Kidney (tissue), 14 donors: ENCODE measurements around the gene SETDB2. TPM values are rescaled to one million over a fixed set of nuclear protein-coding genes. Genes with fewer than 3 reads are reported as not detected.
"Not testable (repeated sequence)": the region's sequence is repeated elsewhere in the genome, so short reads cannot be mapped to it uniquely, and the experiment has no call there.

Experiments
- DNase-seq, 5 donors: peaks; one replicate each; pipeline ENCODE4 v3.0.0-alpha.2; 2013 to 2020
- FAIRE-seq: peaks from 2 replicates; lab custom pipeline; 2012; peaks lifted over from hg19 to GRCh38; lab: Jason Lieb, UNC
- H3K27ac ChIP-seq, 2 donors: one replicate each; pipeline ENCODE4 v1.7.0; 2013; ENCODE audit warnings: low read depth in 2 of 2, low read length in 2 of 2, inconsistent platforms in 1 of 2
- H3K27me3 ChIP-seq: one replicate; pipeline ENCODE4 v1.7.1; 2013; ENCODE audit warnings: low read length, inconsistent platforms; ENCODE audit not compliant: control insufficient read depth, insufficient read depth
- H3K36me3 ChIP-seq, 3 donors: one replicate each; pipeline versions ENCODE4 v1.7.0 to v1.7.1; 2013; ENCODE audit warnings: low read length in 3 of 3, control low read depth in 1 of 3, inconsistent platforms in 1 of 3; ENCODE audit not compliant: insufficient read depth in 3 of 3, control insufficient read depth in 2 of 3
- H3K4me1 ChIP-seq, 3 donors: one replicate each; pipeline versions ENCODE4 v1.7.0 to v1.7.1; 2013; ENCODE audit warnings: low read length in 3 of 3, inconsistent platforms in 1 of 3, low read depth in 1 of 3; ENCODE audit not compliant: control insufficient read depth in 2 of 3, insufficient read depth in 2 of 3
- H3K4me3 ChIP-seq, 3 donors: one replicate each; pipeline versions ENCODE4 v1.7.0 to v1.8.1; 2013; ENCODE audit warnings: low read length in 3 of 3, control low read depth in 1 of 3, inconsistent platforms in 1 of 3
- H3K9ac ChIP-seq, 3 donors: one replicate each; pipeline versions ENCODE4 v1.7.0 to v1.7.1; 2013; ENCODE audit warnings: low read length in 3 of 3, control low read depth in 1 of 3, inconsistent platforms in 1 of 3
- H3K9me3 ChIP-seq, 3 donors: one replicate each; pipeline versions ENCODE4 v1.7.0 to v1.7.1; 2013; ENCODE audit warnings: low read length in 3 of 3, control low read depth in 1 of 3, inconsistent platforms in 1 of 3; ENCODE audit not compliant: control insufficient read depth in 2 of 3, insufficient read depth in 1 of 3
- intact Hi-C: fragments of 100-400 bp; cut with DNase I; formaldehyde crosslinking; loops from one replicate; pipeline ENCODE4 v1.11.1; 2022
- polyA plus RNA-seq: library from polyadenylated mRNA; stranded (reverse); fragments of 350-450 nt; fragmentation: Illumina TruSeq; extraction: RNeasy Lipid Tissue Mini Kit (QIAGEN cat#74804); gene quantifications from one replicate; pipeline ENCODE4 v1.2.3, GENCODE V29; 2014; ENCODE audit warnings: low read depth, low replicate concordance; ENCODE audit not compliant: insufficient read depth
- total RNA-seq: library from RNA; stranded (reverse); fragmentation: NEBNext Ultra II Directional; extraction: Animal tissue kit (Norgen Biotek cat#: 25700); gene quantifications from one replicate; pipeline ENCODE4 v1.2.1, GENCODE V29; 2021
- TF ChIP-seq, protein P1 (sequence below): IDR thresholded peaks from 3 replicates; pipeline ENCODE4 v1.5.1; 2012; ENCODE audit warnings: mild to moderate bottlenecking, moderate library complexity, borderline replicate concordance; ENCODE audit not compliant: insufficient read depth; ENCODE audit errors: extremely low read depth
- donor health status: control.
- donor health status: control.
- donor health status: control.
- donor health status: control.
- donor health status: control.
- donor health status: DM: yes; HTN: yes; CAD: no.
- donor health status: Normal renal cell carcinoma (clear cell type).

SETDB2 gene
- total and polyA plus RNA-seq, 2 donors from 2014 or later = 5.7 to 15.1 TPM

DNA sequence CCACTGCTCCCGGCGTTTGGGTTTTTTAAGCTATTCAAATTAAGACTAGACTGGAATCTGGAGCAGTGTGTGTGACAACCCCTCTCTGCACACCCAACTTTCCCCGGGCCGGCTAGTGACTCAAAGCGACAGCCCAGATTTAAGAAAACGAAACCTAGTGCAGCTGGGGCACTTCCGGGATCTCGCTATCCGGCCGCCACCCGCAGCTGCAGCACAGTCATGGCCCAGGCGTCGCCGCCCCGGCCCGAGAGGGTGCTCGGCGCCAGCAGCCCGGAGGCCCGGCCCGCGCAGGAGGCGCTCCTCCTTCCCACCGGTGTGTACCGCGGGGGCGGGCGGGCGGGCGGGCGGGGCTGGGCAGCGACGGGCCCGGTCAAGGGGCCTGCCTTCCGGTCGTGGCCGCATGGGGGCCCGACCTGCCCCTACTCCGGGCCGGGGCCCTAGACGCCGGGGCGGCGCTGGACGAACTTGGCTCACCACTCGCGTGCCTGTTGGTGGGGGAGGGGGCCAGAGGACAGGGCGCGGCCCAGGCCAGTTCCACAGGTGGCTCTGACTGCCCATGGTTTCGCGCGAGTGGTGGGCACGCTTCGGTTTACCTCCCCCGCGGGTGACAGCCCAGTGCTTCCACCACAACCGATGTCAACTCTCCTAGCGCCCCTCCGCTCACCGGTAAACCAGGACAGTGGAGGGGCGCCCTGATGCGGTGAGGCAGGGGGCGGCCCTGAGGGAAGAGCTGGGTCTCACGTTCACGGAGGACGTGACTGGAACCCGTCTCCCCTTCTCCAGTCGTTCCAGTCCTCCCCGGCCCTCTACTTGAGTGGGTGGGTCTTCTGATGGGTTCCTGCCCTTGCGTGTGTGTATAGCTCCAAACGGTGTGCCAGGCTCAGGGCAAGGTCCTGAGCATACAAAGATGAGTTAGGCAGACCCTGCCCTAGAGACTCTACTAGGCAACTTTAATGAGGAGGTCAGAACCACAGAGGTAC lies 52.0 kb downstream of the SETDB2 start, which contains the start of gene PHF11:
Gene PHF11 (plus strand): TSS at position 171 of the 980 bp plus-strand sequence. CDS start 49 bp downstream, at position 220.
- H3K4me3 ChIP-seq = peak within 1 kb of the TSS; percentile 69 to 81 (median 77)
- H3K9ac ChIP-seq = peak within 1 kb of the TSS; percentile 26 to 85 (median 78)
- no peaks in the 10 kb centered on the region for H3K27me3 ChIP-seq
- TF ChIP-seq, protein P1, sequence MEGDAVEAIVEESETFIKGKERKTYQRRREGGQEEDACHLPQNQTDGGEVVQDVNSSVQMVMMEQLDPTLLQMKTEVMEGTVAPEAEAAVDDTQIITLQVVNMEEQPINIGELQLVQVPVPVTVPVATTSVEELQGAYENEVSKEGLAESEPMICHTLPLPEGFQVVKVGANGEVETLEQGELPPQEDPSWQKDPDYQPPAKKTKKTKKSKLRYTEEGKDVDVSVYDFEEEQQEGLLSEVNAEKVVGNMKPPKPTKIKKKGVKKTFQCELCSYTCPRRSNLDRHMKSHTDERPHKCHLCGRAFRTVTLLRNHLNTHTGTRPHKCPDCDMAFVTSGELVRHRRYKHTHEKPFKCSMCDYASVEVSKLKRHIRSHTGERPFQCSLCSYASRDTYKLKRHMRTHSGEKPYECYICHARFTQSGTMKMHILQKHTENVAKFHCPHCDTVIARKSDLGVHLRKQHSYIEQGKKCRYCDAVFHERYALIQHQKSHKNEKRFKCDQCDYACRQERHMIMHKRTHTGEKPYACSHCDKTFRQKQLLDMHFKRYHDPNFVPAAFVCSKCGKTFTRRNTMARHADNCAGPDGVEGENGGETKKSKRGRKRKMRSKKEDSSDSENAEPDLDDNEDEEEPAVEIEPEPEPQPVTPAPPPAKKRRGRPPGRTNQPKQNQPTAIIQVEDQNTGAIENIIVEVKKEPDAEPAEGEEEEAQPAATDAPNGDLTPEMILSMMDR = no peak
- H3K36me3 ChIP-seq = no peaks in the 10 kb centered on the region
- peaks cover 0 to 4% (median 0%) of the 10 kb centered on the region in 3 donors for H3K4me1 ChIP-seq
- peak within 1 kb of the TSS; percentile 93 to 95 for H3K27ac ChIP-seq
- DNase-seq (peak; percentile 76 to 95 (median 85)), FAIRE-seq (no peak)
- intact Hi-C loops = no loop called here
- no peaks in the 10 kb centered on the region for H3K9me3 ChIP-seq

DNA sequence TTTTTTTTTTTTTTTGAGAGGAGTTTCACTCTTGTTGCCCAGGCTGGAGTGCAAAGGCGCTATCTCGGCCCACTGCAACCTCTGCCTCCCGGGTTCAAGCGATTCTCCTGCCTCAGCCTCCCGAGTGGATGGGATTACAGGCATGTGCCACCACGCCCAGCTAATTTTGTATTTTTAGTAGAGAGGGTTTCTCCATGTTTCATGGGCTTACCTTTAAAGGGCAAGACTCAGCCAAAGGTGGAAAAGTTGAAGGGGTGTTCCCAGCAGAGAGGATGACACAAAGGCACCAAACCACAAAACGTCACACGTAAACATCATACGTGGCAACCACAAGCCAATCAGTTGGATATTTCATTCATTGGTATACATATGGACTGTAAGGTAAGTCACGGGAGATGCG lies 52.8 kb downstream of the SETDB2 start:
- H3K36me3 ChIP-seq, DNase-seq, FAIRE-seq, H3K27me3 ChIP-seq, H3K4me3 ChIP-seq, intact Hi-C loops, H3K4me1 ChIP-seq, H3K9me3 ChIP-seq, H3K9ac ChIP-seq: not testable (repeated sequence)
- peak overlapping the region in 1 of 2 donors; percentile 47 for H3K27ac ChIP-seq

DNA sequence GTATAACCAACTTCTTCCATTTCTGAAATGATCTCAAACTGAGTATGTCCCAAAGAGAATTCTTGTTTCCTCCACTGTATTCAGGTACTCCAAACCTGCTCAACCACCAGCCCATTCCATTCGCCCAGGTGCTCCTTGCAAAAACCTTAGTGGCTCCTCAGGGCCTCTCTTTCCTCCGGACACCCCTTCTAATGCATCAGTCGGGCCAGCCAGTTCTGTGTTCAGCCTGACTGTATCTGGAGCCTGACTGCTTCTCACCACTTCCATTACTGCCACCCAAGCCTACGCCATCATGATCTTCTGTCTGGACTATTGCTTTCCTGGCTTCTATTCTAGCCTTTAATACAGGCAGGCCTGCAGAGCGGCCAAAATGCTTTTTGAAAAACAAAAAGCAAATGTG lies 53.2 kb downstream of the SETDB2 start:
- Histone ChIP-seq H3K4me1 (peaks cover 0 to 4% (median 0%) of the 10 kb centered on the region in 3 donors), H3K9ac (no peak overlapping the region), H3K36me3 (no peaks in the 10 kb centered on the region), H3K27me3 (no peaks in the 10 kb centered on the region), H3K4me3 (no peak overlapping the region), H3K9me3 (no peaks in the 10 kb centered on the region), H3K27ac (peak overlapping the region in 1 of 2 donors; percentile 47)
- TF ChIP-seq, protein P1 = no peak
- no peak for FAIRE-seq
- intact Hi-C loops = no loop called here
- DNase-seq = no peak

DNA sequence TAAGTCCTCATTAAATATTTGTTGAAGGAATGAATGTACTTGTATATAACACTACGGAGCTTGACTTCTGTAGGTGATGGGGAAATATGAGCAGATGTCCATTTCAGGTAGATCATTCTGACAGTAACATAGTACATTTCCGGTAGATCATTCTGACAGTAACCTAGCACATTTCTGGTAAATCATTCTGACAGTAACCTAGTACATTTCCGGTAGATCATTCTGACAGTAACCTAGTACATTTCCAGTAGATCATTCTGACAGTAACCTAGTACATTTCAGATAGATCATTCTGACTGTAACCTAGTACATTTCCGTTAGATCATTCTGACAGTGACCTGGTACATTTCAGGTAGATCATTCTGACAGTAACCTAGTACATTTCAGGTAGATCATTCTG lies 54.1 kb downstream of the SETDB2 start:
- Histone ChIP-seq H3K4me3 (no peak overlapping the region), H3K27ac (no peak overlapping the region), H3K4me1 (peaks cover 0 to 4% (median 0%) of the 10 kb centered on the region in 3 donors), H3K36me3 (no peaks in the 10 kb centered on the region), H3K9me3 (no peaks in the 10 kb centered on the region), H3K27me3 (no peaks in the 10 kb centered on the region), H3K9ac (no peak overlapping the region)
- intact Hi-C loops = no loop called here
- TF ChIP-seq, protein P1 = no peak
- FAIRE-seq (no peak), DNase-seq (no peak)
